H1 (cell line): ENCODE results near the gene C19orf67. TPM values are rescaled to one million over a fixed set of nuclear protein-coding genes. Genes with fewer than 3 reads are reported as not detected.

Source experiments
- CTCF ChIA-PET: fragments of 300-600 bp; sonication (Branson Sonifier 250); formaldehyde crosslinking; loops from one replicate; lab custom pipeline; 2021; ENCODE audit not compliant: partially characterized antibody; lab: Charles Lee
- POLR2A ChIA-PET: fragments of 300-600 bp; sonication (Branson Sonifier 250); formaldehyde crosslinking; loops from one replicate; lab custom pipeline; 2021; ENCODE audit warnings: inconsistent platforms; ENCODE audit not compliant: partially characterized antibody; lab: Charles Lee
- DNase-seq, 2 experiments: peaks; one replicate each; pipeline versions ENCODE4 v3.0.0 to v3.0.0-alpha.2; 2010 to 2022; ENCODE audit warnings: low spot score in 2 of 2, low read depth in 1 of 2, mixed read lengths in 1 of 2
- FAIRE-seq: peaks from 2 replicates; lab custom pipeline; 2011; peaks lifted over from hg19 to GRCh38; lab: Jason Lieb, UNC
- H2AFZ ChIP-seq: 2 replicates; pipeline ENCODE4 v1.8.1; 2012; ENCODE audit warnings: low read length, inconsistent platforms
- H2AK5ac ChIP-seq: 2 replicates; pipeline ENCODE4 v1.6.1; 2013; ENCODE audit warnings: low read depth, low read length
- H2BK120ac ChIP-seq: replicated peaks from 2 replicates; pipeline ENCODE3; 2013; ENCODE audit warnings: low read depth, low read length, inconsistent platforms
- H2BK12ac ChIP-seq: 2 replicates; pipeline ENCODE4 v1.6.1; 2013; ENCODE audit warnings: low read depth, low read length
- H2BK15ac ChIP-seq: 2 replicates; pipeline ENCODE4 v1.6.1; 2013; ENCODE audit warnings: low read length
- H2BK20ac ChIP-seq: 2 replicates; pipeline ENCODE4 v1.6.1; 2013; ENCODE audit warnings: low read length
- H2BK5ac ChIP-seq: 2 replicates; pipeline ENCODE4 v1.6.1; 2013; ENCODE audit warnings: low read depth, low read length
- H3K14ac ChIP-seq: 2 replicates; pipeline ENCODE4 v1.6.1; 2013; ENCODE audit warnings: inconsistent platforms; ENCODE audit not compliant: insufficient read length
- H3K18ac ChIP-seq: 2 replicates; pipeline ENCODE4 v1.6.1; 2013; ENCODE audit warnings: low read length; ENCODE audit errors: extremely low read depth
- H3K23ac ChIP-seq: 2 replicates; pipeline ENCODE4 v1.6.1; 2013; ENCODE audit warnings: inconsistent platforms; ENCODE audit not compliant: insufficient read length
- H3K23me2 ChIP-seq: 2 replicates; pipeline ENCODE4 v1.6.1; 2013; ENCODE audit warnings: low read depth, low read length
- H3K27ac ChIP-seq: 2 replicates; pipeline ENCODE4 v1.6.1; 2011; ENCODE audit warnings: low read depth, low read length, inconsistent platforms
- H3K27me3 ChIP-seq, 4 experiments: replicated peaks in 1 of 4; 1 replicate in 1 of 4; 2 replicates in 3 of 4; pipeline versions ENCODE4 v1.6.1 to v1.8.1; 2011 to 2013; ENCODE audit warnings: low read length in 3 of 4, mild to moderate bottlenecking in 3 of 4, inconsistent platforms in 2 of 4, mixed read lengths in 2 of 4, moderate library complexity in 1 of 4; ENCODE audit not compliant: control insufficient read depth in 3 of 4, insufficient read depth in 3 of 4; ENCODE audit errors: extremely low read depth in 1 of 4
- H3K36me3 ChIP-seq, 4 experiments: 2 replicates each; pipeline versions ENCODE4 v1.6.1 to v1.8.1; 2011 to 2013; ENCODE audit warnings: mild to moderate bottlenecking in 4 of 4, low read length in 3 of 4, moderate library complexity in 2 of 4, control low read depth in 1 of 4, inconsistent platforms in 1 of 4; ENCODE audit not compliant: insufficient read depth in 4 of 4, control insufficient read depth in 2 of 4
- H3K4ac ChIP-seq: replicated peaks from 2 replicates; pipeline ENCODE3; 2013; ENCODE audit warnings: low read length, low read depth, mixed read lengths, inconsistent platforms; ENCODE audit not compliant: insufficient read length
- H3K4me1 ChIP-seq, 4 experiments: replicated peaks in 1 of 4; 1 replicate in 1 of 4; 2 replicates in 3 of 4; pipeline versions ENCODE4 v1.6.1 to v1.8.1; 2011 to 2013; ENCODE audit warnings: low read length in 3 of 4, inconsistent platforms in 2 of 4, mixed read lengths in 1 of 4; ENCODE audit not compliant: insufficient read depth in 4 of 4, control insufficient read depth in 3 of 4
- H3K4me2 ChIP-seq, 2 experiments: 2 replicates each; pipeline versions ENCODE4 v1.6.1 to v1.8.1; 2011 to 2013; ENCODE audit warnings: low read depth in 2 of 2, low read length in 2 of 2, control low read depth in 1 of 2, inconsistent platforms in 1 of 2, mild to moderate bottlenecking in 1 of 2; ENCODE audit not compliant: insufficient read depth in 1 of 2
- H3K4me3 ChIP-seq, 4 experiments: fragments of 200-600, 300-600 bp in 1 of 4; sonication (generic), shearing (Covaris generic), sonication (Bioruptor Twin) in 1 of 4; 2 replicates each; pipeline versions ENCODE4 v1.5.1 to v1.8.1; 2011 to 2016; ENCODE audit warnings: low read length in 4 of 4, low read depth in 3 of 4, control low read depth in 2 of 4, inconsistent platforms in 2 of 4, mild to moderate bottlenecking in 2 of 4, mixed read lengths in 1 of 4, moderate library complexity in 1 of 4; ENCODE audit not compliant: insufficient read depth in 2 of 4; ENCODE audit errors: extremely low read depth in 1 of 4
- H3K56ac ChIP-seq: replicated peaks from 2 replicates; pipeline ENCODE3; 2013; ENCODE audit warnings: low read depth, mild to moderate bottlenecking, mixed read lengths, low read length, inconsistent platforms; ENCODE audit not compliant: insufficient read length
- H3K79me1 ChIP-seq: 2 replicates; pipeline ENCODE4 v1.6.1; 2013; ENCODE audit warnings: low read depth, low read length, control low read depth
- H3K79me2 ChIP-seq, 2 experiments: 2 replicates each; pipeline versions ENCODE4 v1.6.1 to v1.8.1; 2012 to 2013; ENCODE audit warnings: low read length in 2 of 2, mild to moderate bottlenecking in 2 of 2, inconsistent platforms in 1 of 2; ENCODE audit not compliant: insufficient read depth in 2 of 2, control insufficient read depth in 1 of 2
- H3K9ac ChIP-seq, 4 experiments: replicated peaks in 1 of 4; 1 replicate in 1 of 4; 2 replicates in 3 of 4; pipeline versions ENCODE4 v1.6.1 to v1.8.1; 2011 to 2013; ENCODE audit warnings: low read depth in 3 of 4, low read length in 3 of 4, control low read depth in 2 of 4, mild to moderate bottlenecking in 2 of 4, moderate library complexity in 2 of 4, inconsistent platforms in 1 of 4; ENCODE audit errors: extremely low read depth in 1 of 4
- H3K9me3 ChIP-seq, 2 experiments: 2 replicates each; pipeline versions ENCODE4 v1.6.1 to v1.8.1; 2012 to 2013; ENCODE audit warnings: mild to moderate bottlenecking in 2 of 2, moderate library complexity in 2 of 2, control low read depth in 1 of 2, inconsistent platforms in 1 of 2, low read depth in 1 of 2, low read length in 1 of 2, mixed read lengths in 1 of 2; ENCODE audit not compliant: insufficient read depth in 2 of 2
- H4K20me1 ChIP-seq, 2 experiments: replicated peaks in 1 of 2; 2 replicates each; pipeline versions ENCODE3 to v1.8.1; 2011 to 2013; ENCODE audit warnings: inconsistent platforms in 2 of 2, low read length in 2 of 2, mild to moderate bottlenecking in 1 of 2; ENCODE audit not compliant: insufficient read depth in 2 of 2, control insufficient read depth in 1 of 2
- H4K5ac ChIP-seq: 2 replicates; pipeline ENCODE4 v1.6.1; 2013; ENCODE audit warnings: low read length, low read depth, mixed read lengths, inconsistent platforms; ENCODE audit not compliant: insufficient read length
- H4K8ac ChIP-seq: 2 replicates; pipeline ENCODE4 v1.8.0; 2013; ENCODE audit warnings: mild to moderate bottlenecking, moderate library complexity, low read length, inconsistent platforms; ENCODE audit not compliant: insufficient read depth; ENCODE audit errors: extremely low read depth
- H4K91ac ChIP-seq: replicated peaks from 2 replicates; pipeline ENCODE3; 2013; ENCODE audit warnings: low read length, mixed read lengths, inconsistent platforms; ENCODE audit not compliant: insufficient read length
- BCL11A ChIP-seq, 2 experiments: IDR thresholded peaks; one replicate each; pipeline ENCODE4 v1.6.1; 2011; ENCODE audit warnings: low read depth in 2 of 2, low read length in 2 of 2, mild to moderate bottlenecking in 2 of 2
- WGBS, 2 experiments: shearing (Covaris generic) in 1 of 2; methylation state at CpG; one replicate each; pipeline versions ENCODE4 v1.1.6 to v1.1.7; 2013 to 2015; ENCODE audit warnings: low lambda C conversion rate in 2 of 2, mixed read lengths in 2 of 2, inconsistent platforms in 1 of 2, low coverage in 1 of 2, missing lambda C conversion rate in 1 of 2; ENCODE audit not compliant: insufficient replicate concordance in 2 of 2, insufficient coverage in 1 of 2, insufficient read length in 1 of 2; ENCODE audit errors: extremely low coverage in 1 of 2, missing lambda C conversion rate in 1 of 2; 5-methylcytosine and 5-hydroxymethylcytosine counted together
- polyA plus RNA-seq, 7 experiments: library from polyadenylated mRNA; depleted of rRNA in 3 of 7; stranded (reverse) in 5 of 7; unstranded in 2 of 7; fragments of >200 nt in 5 of 7; fragments of 200-250 nt in 2 of 7; gene quantifications; 1 replicate in 5 of 7; 2 replicates in 1 of 7; 4 replicates in 1 of 7; pipeline versions ENCODE4 v1.2.1 to v1.2.3, GENCODE V29; 2011 to 2013; ENCODE audit warnings: missing spikeins in 2 of 7, mixed read lengths in 2 of 7
- total RNA-seq: library from RNA; stranded (reverse); fragmentation: NEBNext Ultra II Directional; extraction: Animal tissue kit (Norgen Biotek cat#: 25700); gene quantifications from 2 replicates; pipeline ENCODE4 v1.2.1, GENCODE V29; 2021

C19orf67 gene
- total and polyA plus RNA-seq, 2 of the 8 experiments (the other 6 are each of a cell fraction or from before 2014, with no cell fraction given), result 0.12 TPM; not detected in 1

DNA sequence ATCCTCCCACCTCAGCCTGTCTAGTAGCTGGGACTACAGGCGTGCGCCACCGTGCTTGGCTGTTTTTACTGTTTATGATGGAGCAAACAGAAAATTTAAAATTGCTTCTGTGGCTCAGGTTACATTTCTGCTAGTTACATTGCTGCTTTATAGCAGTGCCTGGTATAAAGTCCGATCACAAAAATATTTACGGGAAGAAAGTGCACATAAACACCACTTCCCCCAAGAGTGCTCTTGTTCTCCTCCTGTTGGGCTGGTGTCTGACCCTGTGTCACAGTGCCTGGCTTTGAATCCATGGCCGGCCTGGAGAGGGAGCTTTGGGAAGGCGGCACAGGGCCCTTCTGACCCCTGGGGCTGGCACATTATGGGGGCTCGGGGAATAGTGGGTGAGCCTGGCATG is 20.1 kb upstream of the C19orf67 start:
- H2BK12ac ChIP-seq, result no peak overlapping the region
- H2BK20ac ChIP-seq, result no peak overlapping the region
- no peak overlapping the region for H3K9ac ChIP-seq
- peaks cover 1 to 2% of the 10 kb centered on the region in 2 experiments for H4K20me1 ChIP-seq
- no peak overlapping the region for H2AFZ ChIP-seq
- no peak overlapping the region for H3K14ac ChIP-seq
- H4K91ac ChIP-seq, result no peak overlapping the region
- H3K23ac ChIP-seq, result no peak overlapping the region
- peaks cover 3% of the 10 kb centered on the region; the same call in 1 of the 2 replicates for H3K79me1 ChIP-seq
- no peak overlapping the region for H3K4ac ChIP-seq
- H3K79me2 ChIP-seq, result no peaks in the 10 kb centered on the region
- H3K4me3 ChIP-seq, result no peak overlapping the region
- no peak overlapping the region for H2BK120ac ChIP-seq
- no peak overlapping the region for H4K8ac ChIP-seq
- no peaks in the 10 kb centered on the region for H3K23me2 ChIP-seq
- H3K36me3 ChIP-seq, result no peaks in the 10 kb centered on the region
- no peaks in the 10 kb centered on the region for H3K4me1 ChIP-seq
- DNase-seq, result no peak
- no peaks in the 10 kb centered on the region for H3K9me3 ChIP-seq
- FAIRE-seq, result no peak
- no peak overlapping the region for H2BK15ac ChIP-seq
- 97% methylated on average over 8 of the region's 8 CpGs; no CpG with 5 or more reads in 1 of the 2 experiments for WGBS, 2 experiments
- no peak overlapping the region for H3K4me2 ChIP-seq
- H3K27me3 ChIP-seq, result no peaks in the 10 kb centered on the region
- ChIA-PET CTCF (interaction anchor here (0.9 to 5.3 kb wide), 4 partner anchors 8 to 32 kb away, joined by 3 to 40 read pairs (median 3); a partner anchor contains a TSS), POLR2A (interaction anchor here (0.6 to 1.5 kb wide), 2 partner anchors 10 to 301 kb away, joined by 3 read pairs; no protein-coding TSS in a partner anchor)
- no peak overlapping the region for H2AK5ac ChIP-seq
- H3K18ac ChIP-seq, result no peak overlapping the region
- H3K56ac ChIP-seq, result no peak overlapping the region
- H3K27ac ChIP-seq, result no peak overlapping the region
- H2BK5ac ChIP-seq, result no peak overlapping the region
- no peak overlapping the region for H4K5ac ChIP-seq
- TF ChIP-seq BCL11A (IDR thresholded peaks at IDR 0.05; ENCODE audit: low read depth in 2 of 2, low read length in 2 of 2), result no peak
